Smooth muscle cell (in vitro differentiated cells): ENCODE measurements around the gene SH3PXD2A. TPM values are rescaled to one million over a fixed set of nuclear protein-coding genes. Genes with fewer than 3 reads are reported as not detected.
A peak's percentile ranks its signal among the peaks of the same experiment; 100 is the strongest.

Source experiments
- DNase-seq: peaks from one replicate; lab custom pipeline; 2025; ENCODE audit not compliant: unreplicated experiment; lab: John Stamatoyannopoulos, UW
- H2AFZ ChIP-seq: fragments of 200-600 bp; sonication (generic); 2 replicates; pipeline ENCODE4 v1.6.0; 2016; ENCODE audit warnings: antibody characterized with exemption, low read depth, mild to moderate bottlenecking
- H3F3A ChIP-seq: fragments of 200-600 bp; sonication (generic); 2 replicates; pipeline ENCODE4 v1.6.0; 2017; ENCODE audit warnings: antibody characterized with exemption, low read depth
- H3K27ac ChIP-seq: fragments of 200-600 bp; sonication (generic); 2 replicates; pipeline ENCODE4 v1.5.1; 2016; ENCODE audit warnings: low read depth, mild to moderate bottlenecking
- H3K27me3 ChIP-seq: fragments of 200-600 bp; sonication (generic); 2 replicates; pipeline ENCODE4 v1.6.1; 2016; ENCODE audit warnings: low read depth, mild to moderate bottlenecking
- H3K36me3 ChIP-seq: fragments of 200-600 bp; sonication (generic); 2 replicates; pipeline ENCODE4 v1.5.1; 2016; ENCODE audit warnings: low read depth
- H3K4me1 ChIP-seq: fragments of 200-600 bp; sonication (generic); 2 replicates; pipeline ENCODE4 v1.5.1; 2016; ENCODE audit warnings: low read depth
- H3K4me2 ChIP-seq: fragments of 200-600 bp; sonication (generic); 2 replicates; pipeline ENCODE4 v1.6.0; 2016; ENCODE audit warnings: mild to moderate bottlenecking
- H3K4me3 ChIP-seq: fragments of 200-600 bp; sonication (generic); 2 replicates; pipeline ENCODE4 v1.5.1; 2016; ENCODE audit warnings: mild to moderate bottlenecking
- H3K79me2 ChIP-seq: fragments of 200-600 bp; sonication (generic); 2 replicates; pipeline ENCODE4 v1.6.0; 2016; ENCODE audit warnings: low read depth, mild to moderate bottlenecking
- H3K9ac ChIP-seq: fragments of 200-600 bp; sonication (generic); 2 replicates; pipeline ENCODE4 v1.6.0; 2016; ENCODE audit warnings: low read depth
- H3K9me3 ChIP-seq: fragments of 200-600 bp; sonication (generic); replicated peaks from 2 replicates; pipeline ENCODE4 v1.5.1; 2016; ENCODE audit warnings: low read depth
- H4K20me1 ChIP-seq: fragments of 200-600 bp; sonication (generic); 2 replicates; pipeline ENCODE4 v1.6.0; 2016; ENCODE audit warnings: low read depth
- CTCF ChIP-seq: fragments of 200-600 bp; sonication (generic); IDR thresholded peaks from 2 replicates; pipeline ENCODE4 v1.5.1; 2017; ENCODE audit warnings: borderline replicate concordance, mild to moderate bottlenecking, antibody characterized with exemption; ENCODE audit not compliant: insufficient read depth, poor library complexity, severe bottlenecking
- WGBS: methylation state at CpG from one replicate; pipeline ENCODE4 v1.1.7; 2016; ENCODE audit warnings: low lambda C conversion rate; 5-methylcytosine and 5-hydroxymethylcytosine counted together
- polyA plus RNA-seq: library from polyadenylated mRNA; unstranded; fragments of >200 nt; fragmentation: Nextera tagmentation; extraction: Ambion mirVana; gene quantifications from 2 replicates; pipeline ENCODE4 v1.2.1, GENCODE V29; 2016
- total RNA-seq: library from RNA; depleted of rRNA; stranded (reverse); fragments of >200 nt; gene quantifications from 2 replicates; pipeline ENCODE4 v1.2.3, GENCODE V29; 2014

Gene SH3PXD2A
- total and polyA plus RNA-seq, 2 experiments from 2014 or later = 30.1 to 37.9 TPM

- H3K27me3 ChIP-seq = peaks cover 8% of the 10 kb centered on the region
- H3K36me3 ChIP-seq = no peaks in the 10 kb centered on the region
- no peak for TF ChIP-seq CTCF
These were observed 288.8 kb downstream of the SH3PXD2A start for GRCh38 chr10:103566536-103566935.

DNA sequence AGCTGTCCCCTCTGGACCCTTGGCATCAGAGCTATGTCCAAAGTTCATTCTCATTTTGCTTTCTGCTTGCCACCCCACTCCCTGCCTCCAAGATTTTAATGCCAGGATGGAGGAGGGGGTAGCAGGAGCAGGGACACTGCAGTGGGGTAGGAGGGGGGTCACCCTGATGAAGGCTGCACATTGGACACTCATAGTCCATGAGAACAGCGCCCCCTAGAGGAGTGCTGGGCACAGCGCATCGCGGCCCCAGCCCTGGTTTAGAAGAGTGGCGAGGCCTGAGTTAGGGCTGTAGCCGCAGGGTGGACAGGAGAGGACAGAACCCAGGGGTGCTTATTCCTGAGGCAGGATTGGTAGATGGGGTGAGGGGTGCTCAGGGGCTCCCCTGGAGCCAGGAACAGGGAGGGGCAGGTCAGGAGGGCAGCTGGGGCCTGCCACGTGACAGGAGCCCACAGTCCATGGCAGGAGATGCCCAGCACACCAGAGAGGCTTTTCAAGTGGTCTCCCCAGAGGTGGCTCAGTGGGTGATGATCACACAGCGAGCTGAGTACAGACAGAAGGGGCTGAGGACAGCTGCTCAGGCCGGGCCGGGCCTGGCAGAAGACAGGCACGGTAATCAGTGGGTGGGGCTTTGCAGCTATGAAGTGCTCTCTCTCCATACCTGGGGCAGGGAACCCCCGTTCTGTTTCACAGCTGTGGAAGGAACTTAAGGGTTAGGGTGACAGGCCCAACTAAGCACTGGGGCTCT, 290.4 kb downstream of the SH3PXD2A start:
- no peaks in the 10 kb centered on the region for H3K9me3 ChIP-seq

More at GRCh38 chr10:103566536-103566935, 288.8 kb downstream of the SH3PXD2A start:
- H3K9ac ChIP-seq = no peak overlapping the region
- H3K79me2 ChIP-seq = no peaks in the 10 kb centered on the region
- no peaks in the 10 kb centered on the region for H4K20me1 ChIP-seq
- no peaks in the 10 kb centered on the region for H3F3A ChIP-seq
- 55% methylated on average over 3 of the region's 3 CpGs for WGBS
- H3K9me3 ChIP-seq = no peaks in the 10 kb centered on the region
- H2AFZ ChIP-seq = no peak overlapping the region
- DNase-seq = no peak
- H3K4me2 ChIP-seq = no peak overlapping the region
- no peak overlapping the region for H3K4me3 ChIP-seq
- no peaks in the 10 kb centered on the region for H3K4me1 ChIP-seq
- H3K27ac ChIP-seq = no peak overlapping the region

GRCh38 chr10:103564116-103564501, 291.3 kb downstream of the SH3PXD2A start:
- H3K36me3 ChIP-seq = no peaks in the 10 kb centered on the region
- H3K9me3 ChIP-seq = no peaks in the 10 kb centered on the region
- H3K9ac ChIP-seq = no peak overlapping the region
- 55% methylated on average over 6 of the region's 7 CpGs for WGBS
- H3K4me1 ChIP-seq = no peaks in the 10 kb centered on the region
- no peaks in the 10 kb centered on the region for H4K20me1 ChIP-seq
- H3F3A ChIP-seq = no peaks in the 10 kb centered on the region
- no peak overlapping the region for H2AFZ ChIP-seq
- no peak for TF ChIP-seq CTCF
- no peaks in the 10 kb centered on the region for H3K79me2 ChIP-seq
- no peak overlapping the region for H3K4me2 ChIP-seq
- H3K27me3 ChIP-seq = peaks cover 22% of the 10 kb centered on the region
- no peak overlapping the region for H3K27ac ChIP-seq
- no peak overlapping the region for H3K4me3 ChIP-seq
- DNase-seq = no peak

More for the DNA sequence above, 290.4 kb downstream of the SH3PXD2A start:
- no peak overlapping the region for H2AFZ ChIP-seq
- H3K27ac ChIP-seq = no peak overlapping the region
- no peaks in the 10 kb centered on the region for H4K20me1 ChIP-seq
- 52% methylated on average over 12 of the region's 12 CpGs for WGBS
- no peaks in the 10 kb centered on the region for H3K79me2 ChIP-seq
- no peaks in the 10 kb centered on the region for H3F3A ChIP-seq
- no peaks in the 10 kb centered on the region for H3K36me3 ChIP-seq
- no peaks in the 10 kb centered on the region for H3K4me1 ChIP-seq
- no peak for DNase-seq
- H3K4me2 ChIP-seq = no peak overlapping the region
- no peak overlapping the region for H3K9ac ChIP-seq
- TF ChIP-seq CTCF = peak; percentile 80
- H3K4me3 ChIP-seq = no peak overlapping the region
- H3K27me3 ChIP-seq = peaks cover 18% of the 10 kb centered on the region
